GM10266 (cell line): ENCODE data around the gene MRGPRD.

Source experiments
- DNase-seq: peaks from one replicate; pipeline ENCODE4 v3.0.0; 2012; ENCODE audit errors: extremely low spot score
- CTCF ChIP-seq: IDR thresholded peaks from 2 replicates; pipeline ENCODE4 v1.5.1; 2012; ENCODE audit warnings: mild to moderate bottlenecking, low read depth; ENCODE audit not compliant: control insufficient read depth, insufficient read depth; ENCODE audit errors: missing control alignments

MRGPRD gene

DNA sequence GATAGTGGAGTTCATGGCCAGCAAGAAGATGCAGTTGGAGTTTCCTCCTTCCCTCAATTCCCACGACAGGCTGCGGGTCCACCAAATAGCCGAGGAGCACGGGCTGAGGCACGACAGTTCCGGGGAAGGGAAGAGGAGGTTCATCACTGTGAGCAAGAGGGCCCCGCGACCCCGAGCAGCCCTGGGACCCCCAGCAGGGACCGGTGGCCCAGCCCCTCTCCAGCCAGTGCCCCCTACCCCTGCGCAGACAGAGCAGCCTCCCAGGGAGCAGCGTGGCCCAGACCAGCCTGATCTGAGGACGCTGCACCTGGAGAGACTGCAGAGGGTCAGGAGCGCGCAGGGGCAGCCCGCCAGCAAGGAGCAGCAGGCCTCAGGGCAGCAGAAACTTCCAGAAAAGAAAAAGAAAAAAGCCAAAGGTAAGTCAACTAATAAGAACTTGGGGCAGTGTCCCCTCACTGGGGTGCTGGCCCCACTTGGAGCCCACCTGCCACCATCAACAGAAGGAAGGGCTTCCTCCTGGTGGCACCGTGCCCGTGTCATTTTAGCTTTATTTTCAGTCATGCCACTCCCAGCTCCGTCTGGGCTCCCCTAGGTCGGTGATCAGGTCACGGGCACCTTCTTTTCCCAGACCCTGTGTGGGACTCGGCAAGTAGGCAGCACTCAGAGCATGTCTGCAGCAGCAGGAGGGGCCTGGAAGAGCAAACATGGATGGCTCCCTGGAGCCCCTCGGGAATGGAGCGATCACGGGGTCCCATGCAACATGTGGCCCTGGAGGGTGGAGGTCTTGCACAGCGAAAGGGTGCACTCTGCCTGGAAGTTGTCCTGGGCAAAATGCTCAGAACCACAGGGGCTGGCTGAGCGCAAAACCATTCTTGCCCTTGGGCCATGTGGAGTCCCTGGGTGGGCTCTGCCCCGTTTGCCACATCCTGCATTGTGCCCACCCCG lies 43.8 kb downstream of the MRGPRD start:
- no peak for TF ChIP-seq CTCF

DNA sequence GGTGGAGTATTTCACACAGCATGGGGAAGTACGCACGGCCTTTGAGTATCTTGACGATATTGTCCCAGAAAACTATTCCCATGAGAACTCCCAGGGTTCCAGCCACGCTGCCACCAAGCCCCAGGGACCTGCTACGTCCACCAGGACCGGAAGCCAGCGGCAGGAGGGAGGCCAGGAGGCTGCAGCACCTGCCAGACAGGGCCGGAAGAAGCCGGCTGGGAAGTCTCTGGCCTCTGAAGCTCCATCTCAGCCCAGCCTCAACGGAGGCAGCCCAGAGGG lies 44.5 kb downstream of the MRGPRD start:
- TF ChIP-seq CTCF, result no peak
- no peak for DNase-seq

More for the DNA sequence above, 43.8 kb downstream of the MRGPRD start:
- no peak for DNase-seq

DNA sequence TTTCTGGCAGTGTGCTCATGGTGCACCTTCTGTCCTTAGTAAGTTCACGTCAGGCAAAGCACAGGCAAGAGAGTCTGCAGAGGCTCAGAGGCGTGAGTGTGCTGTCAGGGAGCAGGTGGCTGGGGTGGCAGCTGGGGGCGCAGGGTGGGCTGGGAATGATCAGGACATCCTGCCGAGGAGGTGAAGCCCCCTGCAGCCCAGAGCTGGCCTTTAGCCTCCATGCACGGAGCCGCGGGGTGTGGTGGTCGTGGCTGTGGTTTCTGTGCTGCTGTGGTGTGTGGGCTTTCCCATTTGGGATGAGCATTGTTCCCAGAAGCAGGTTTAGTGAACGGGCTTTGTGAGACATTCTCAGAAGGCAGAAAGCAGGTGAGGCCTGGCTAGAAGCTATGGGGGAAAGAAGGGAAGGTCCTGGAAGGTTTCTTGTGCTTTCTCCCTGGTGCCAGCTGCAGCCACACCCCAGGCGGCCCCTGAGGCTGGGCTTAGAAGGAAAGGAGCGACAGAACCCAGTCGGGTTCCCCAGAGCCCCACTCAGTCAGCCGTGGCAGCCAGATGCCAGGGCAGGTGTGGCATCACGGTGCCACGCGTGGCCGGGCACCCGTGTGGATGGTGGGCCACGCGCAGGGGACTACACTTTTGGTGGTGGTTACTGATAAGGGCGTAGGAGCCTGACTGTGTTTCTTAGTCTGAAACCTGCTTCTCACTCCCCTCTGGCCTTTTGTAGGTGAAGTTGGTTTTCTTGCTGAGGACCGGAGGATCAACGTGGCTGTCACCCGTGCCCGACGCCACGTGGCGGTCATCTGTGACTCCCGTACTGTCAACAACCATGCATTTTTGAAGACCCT lies 45.0 kb downstream of the MRGPRD start:
- no peak for TF ChIP-seq CTCF
- no peak for DNase-seq

DNA sequence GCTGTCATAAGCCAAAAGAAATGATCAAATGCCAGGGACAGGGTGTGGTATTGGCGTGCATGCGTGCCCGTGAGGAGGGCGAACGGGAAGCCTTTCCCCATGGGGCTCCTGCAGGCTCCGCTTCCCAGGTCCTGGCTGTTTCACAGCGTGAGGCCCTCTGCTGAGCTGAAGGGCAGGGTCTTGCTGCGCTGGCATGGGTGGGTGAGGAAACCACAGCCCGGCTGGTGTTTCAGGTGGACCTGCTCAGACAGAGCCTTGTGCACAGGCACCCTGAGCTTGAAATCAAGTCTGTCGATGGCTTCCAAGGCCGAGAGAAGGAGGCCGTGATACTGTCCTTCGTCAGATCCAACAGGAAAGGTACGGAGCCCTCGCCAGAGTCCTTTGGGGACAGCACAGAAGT lies 45.7 kb downstream of the MRGPRD start:
- DNase-seq, result no peak
- no peak for TF ChIP-seq CTCF

- TF ChIP-seq CTCF, result no peak
- DNase-seq, result no peak
These were observed 46.1 kb downstream of the MRGPRD start for GRCh38 chr11:68934666-68935065.

- no peak for TF ChIP-seq CTCF
These were observed 46.5 kb downstream of the MRGPRD start for GRCh38 chr11:68934321-68934645.

More at GRCh38 chr11:68934321-68934645, 46.5 kb downstream of the MRGPRD start:
- DNase-seq, result no peak
